IPS-11a (cell line): Measurements from ENCODE around the gene TENT4A.

Experiments used
- H3K4me3 ChIP-seq: one replicate; pipeline ENCODE4 v1.5.1; 2013; ENCODE audit warnings: low read depth, low read length, control low read depth

The TENT4A gene

GRCh38 chr5:6700074-6700684 lies 13.1 kb upstream of the TENT4A start:
- H3K4me3 ChIP-seq: no peak overlapping the region

GRCh38 chr5:6700685-6701355 lies 12.4 kb upstream of the TENT4A start:
- no peak overlapping the region for H3K4me3 ChIP-seq

- H3K4me3 ChIP-seq: no peak overlapping the region
These were observed 11.7 kb upstream of the TENT4A start for GRCh38 chr5:6701491-6701890.

GRCh38 chr5:6702633-6703032 lies 10.6 kb upstream of the TENT4A start:
- H3K4me3 ChIP-seq: no peak overlapping the region

DNA sequence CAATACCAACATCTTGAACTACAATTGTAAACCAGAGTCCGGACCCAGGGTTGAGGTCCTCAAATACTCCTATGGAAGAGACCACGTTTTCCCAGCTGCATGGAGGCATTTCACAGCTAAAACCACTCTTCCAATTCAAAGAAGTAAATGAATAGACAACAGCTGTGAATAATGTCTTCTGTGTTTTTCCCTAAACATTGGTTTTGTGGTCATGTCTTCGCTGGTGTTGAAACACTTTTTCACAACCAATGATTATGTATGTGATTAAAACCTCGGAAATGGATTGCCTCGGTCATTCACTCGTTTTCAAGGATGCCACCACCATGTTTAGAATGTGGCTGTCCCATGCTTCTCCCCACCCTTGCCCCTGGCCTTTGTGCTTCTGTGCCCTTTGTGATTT lies 9.4 kb upstream of the TENT4A start:
- no peak overlapping the region for H3K4me3 ChIP-seq

- no peak overlapping the region for H3K4me3 ChIP-seq
These were observed 8.8 kb upstream of the TENT4A start for GRCh38 chr5:6704361-6704851.

DNA sequence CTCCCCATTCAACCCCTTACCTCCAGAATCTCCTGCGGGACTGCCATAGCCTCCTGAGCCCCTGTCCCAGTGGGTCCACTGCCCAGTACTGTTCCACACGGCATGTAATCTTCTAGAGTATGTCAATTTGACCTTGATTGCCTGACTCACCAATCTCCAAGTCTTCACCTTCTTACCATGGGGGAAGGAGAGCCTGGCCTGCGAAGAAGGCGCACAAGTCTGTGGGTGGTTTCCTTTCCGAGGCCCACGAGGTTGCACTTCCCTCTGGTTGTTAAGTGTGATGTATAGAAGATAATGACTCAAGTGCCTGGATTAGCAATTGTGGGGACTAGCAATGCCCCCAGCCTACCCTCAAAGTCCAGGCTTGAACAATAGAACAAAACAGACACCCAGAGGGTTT lies 8.1 kb upstream of the TENT4A start:
- no peak overlapping the region for H3K4me3 ChIP-seq

- no peak overlapping the region for H3K4me3 ChIP-seq
These were observed 7.3 kb upstream of the TENT4A start for GRCh38 chr5:6705959-6706358.

- no peak overlapping the region for H3K4me3 ChIP-seq
These were observed 5.4 kb upstream of the TENT4A start for GRCh38 chr5:6707852-6708251.

GRCh38 chr5:6708814-6709213 lies 4.4 kb upstream of the TENT4A start:
- H3K4me3 ChIP-seq: no peak overlapping the region

DNA sequence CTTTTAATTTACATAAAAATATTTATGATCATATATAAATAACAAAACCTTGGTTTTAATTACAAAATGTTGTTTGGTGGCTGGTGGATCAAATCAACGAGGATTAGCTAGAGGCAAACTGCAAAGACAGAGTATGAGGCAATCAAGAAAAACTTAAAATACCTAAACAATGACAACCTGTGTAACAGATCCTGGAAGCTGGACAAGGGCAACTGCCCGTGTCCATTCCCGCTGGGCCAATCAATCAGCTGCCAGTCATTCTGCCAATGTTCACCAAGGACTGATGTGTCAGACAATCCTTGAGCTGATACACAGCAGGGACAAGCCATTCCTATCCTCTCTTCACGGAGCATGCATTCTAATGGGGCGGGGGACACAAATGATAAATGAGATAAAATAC lies 3.2 kb upstream of the TENT4A start:
- H3K4me3 ChIP-seq: no peak overlapping the region

DNA sequence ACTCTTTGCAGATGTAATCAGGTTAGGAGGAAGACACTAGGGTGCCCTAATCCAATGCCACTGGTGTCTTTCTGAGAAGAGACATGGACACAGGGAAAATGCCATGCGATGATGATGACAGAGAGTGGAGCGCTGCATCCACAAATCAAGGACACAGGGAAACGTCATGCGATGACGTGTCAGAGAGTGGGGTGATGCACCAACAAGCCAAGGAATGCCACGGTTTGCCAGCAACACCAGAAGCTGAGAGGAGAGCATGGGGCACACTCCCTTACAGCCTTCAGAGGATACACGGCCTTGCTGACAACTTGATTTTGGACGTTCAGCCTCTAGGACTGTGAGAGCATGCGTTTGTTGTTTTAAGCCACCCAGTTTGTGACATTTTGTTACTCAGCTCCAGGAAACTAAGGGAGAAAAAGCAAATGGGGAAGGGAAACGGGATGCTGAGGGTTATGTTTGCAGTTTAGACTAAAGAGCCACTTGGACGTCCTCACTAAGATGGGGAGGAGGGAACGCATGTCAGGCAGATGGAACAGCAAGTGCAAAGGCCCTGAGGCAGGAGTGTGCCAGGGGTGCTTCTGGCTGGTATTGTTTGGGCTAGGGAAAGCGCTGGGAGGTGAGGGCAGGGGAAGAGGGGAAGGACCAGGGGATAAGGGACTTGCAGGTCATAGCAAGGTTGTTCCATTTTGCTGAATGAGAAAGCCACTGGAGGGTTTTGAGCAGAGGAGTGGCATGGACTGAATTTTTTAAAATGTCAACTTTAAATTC lies 2.5 kb upstream of the TENT4A start:
- H3K4me3 ChIP-seq: no peak overlapping the region

DNA sequence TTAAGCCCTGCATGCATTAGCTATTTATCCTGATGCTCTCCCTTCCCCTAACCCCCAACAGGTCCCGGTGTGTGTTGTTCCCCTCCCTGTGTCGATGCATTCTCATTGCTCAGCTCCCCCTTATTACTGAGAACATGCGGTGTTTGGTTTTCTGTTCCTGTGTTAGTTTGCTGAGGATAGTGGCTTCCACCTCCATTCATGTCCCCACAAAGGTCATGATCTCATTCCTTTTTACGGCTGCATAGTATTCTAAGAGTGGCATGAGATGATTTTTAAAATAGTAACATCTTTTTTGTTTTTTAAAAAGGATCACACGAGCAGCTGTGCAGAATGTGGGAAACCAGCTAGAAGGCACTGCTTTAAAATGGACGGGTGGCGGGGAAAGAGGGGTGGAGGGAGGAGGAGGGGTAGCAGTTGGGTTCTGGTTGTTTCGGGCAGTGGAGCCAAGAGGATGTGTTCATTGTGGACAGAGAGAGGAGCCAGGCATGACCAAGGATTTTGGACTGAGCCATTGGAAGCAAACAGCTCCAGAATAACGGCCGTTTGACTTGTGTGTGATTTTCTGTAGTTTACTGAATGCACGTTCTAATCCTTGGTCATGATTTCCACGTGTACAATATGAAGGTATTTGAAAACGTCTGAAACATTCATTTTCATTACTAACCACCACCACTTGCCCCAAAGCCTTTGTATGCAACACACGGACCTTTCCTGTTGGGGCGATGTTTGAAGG lies 1.7 kb upstream of the TENT4A start:
- peak overlapping the region; percentile 72 for H3K4me3 ChIP-seq

GRCh38 chr5:6712142-6712576 lies 1.1 kb upstream of the TENT4A start:
- peak overlapping the region; percentile 72 for H3K4me3 ChIP-seq

GRCh38 chr5:6712577-6713273 lies 507 bp upstream of the TENT4A start:
- H3K4me3 ChIP-seq: peak overlapping the region; percentile 72

GRCh38 chr5:6714226-6715041 lies 1.2 kb downstream of the TENT4A start:
- peak overlapping the region; percentile 56 for H3K4me3 ChIP-seq

DNA sequence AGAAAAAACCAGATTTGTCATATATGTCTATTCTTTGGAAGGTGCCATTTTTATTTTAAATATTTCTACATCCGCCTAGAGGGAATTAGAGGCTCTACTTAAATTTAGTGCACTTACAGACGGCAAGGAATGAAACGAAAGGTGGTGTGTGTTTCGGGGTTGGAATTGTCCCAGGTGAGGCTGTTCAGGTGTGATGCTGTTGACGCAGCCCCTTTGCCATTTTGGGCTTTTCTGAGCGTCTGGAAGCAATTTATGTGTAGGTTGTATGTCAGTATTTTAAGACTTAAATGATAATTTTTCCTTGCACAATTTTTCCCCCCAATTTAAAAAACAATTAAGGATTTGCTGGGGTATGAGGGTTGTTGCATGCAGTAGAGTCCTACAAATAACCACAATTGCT lies 2.0 kb downstream of the TENT4A start:
- peak overlapping the region; percentile 56 for H3K4me3 ChIP-seq

- H3K4me3 ChIP-seq: no peak overlapping the region
These were observed 2.8 kb downstream of the TENT4A start for GRCh38 chr5:6715758-6716628.

DNA sequence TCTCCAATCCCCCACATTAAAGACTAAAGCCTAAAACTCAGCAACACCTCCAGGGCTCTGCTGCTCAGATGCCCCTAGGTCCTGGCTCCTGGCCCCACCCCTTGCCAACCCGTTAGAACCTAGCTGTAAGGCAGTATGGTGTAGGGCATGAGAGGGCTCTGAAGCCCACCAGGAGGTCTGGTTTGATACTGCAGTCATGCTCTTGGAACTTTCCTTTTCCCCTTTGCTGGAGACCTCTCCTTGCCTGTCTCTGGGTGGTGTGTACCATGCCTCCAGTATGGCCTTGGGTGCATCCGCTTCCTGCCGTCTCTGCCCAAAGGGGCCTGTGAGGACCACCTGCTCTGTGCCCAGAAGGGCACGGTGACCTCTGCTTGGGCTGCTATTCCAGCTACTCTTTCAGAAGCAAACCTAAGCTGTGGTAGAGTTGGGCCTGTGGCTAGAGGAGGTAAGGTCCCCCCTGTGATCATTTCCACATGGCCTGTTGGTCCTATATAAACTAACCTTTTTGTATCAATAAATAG lies 3.5 kb downstream of the TENT4A start:
- no peak overlapping the region for H3K4me3 ChIP-seq
